Gastrocnemius medialis (tissue), 4 donors: ENCODE results near the gene ALOX15.

ENCODE experiments used
- POLR2A ChIP-seq, 2 donors: fragments of 450-650 bp; IDR thresholded peaks; one replicate each; pipeline ENCODE4 v1.6.1; 2017; ENCODE audit warnings: antibody characterized with exemption in 2 of 2, mild to moderate bottlenecking in 2 of 2, moderate library complexity in 2 of 2
- TF ChIP-seq, protein P1 (sequence below), 5 experiments: fragments of 450-650 bp in 3 of 5; fragments of 200-600 bp in 2 of 5; sonication (generic) in 2 of 5; IDR thresholded peaks in 4 of 5; conservative IDR thresholded peaks in 1 of 5; 1 replicate in 4 of 5; 2 replicates in 1 of 5; pipeline ENCODE4 v1.5.1; 2016 to 2019; ENCODE audit warnings: antibody characterized with exemption in 5 of 5, mild to moderate bottlenecking in 3 of 5, moderate library complexity in 3 of 5

DNA sequence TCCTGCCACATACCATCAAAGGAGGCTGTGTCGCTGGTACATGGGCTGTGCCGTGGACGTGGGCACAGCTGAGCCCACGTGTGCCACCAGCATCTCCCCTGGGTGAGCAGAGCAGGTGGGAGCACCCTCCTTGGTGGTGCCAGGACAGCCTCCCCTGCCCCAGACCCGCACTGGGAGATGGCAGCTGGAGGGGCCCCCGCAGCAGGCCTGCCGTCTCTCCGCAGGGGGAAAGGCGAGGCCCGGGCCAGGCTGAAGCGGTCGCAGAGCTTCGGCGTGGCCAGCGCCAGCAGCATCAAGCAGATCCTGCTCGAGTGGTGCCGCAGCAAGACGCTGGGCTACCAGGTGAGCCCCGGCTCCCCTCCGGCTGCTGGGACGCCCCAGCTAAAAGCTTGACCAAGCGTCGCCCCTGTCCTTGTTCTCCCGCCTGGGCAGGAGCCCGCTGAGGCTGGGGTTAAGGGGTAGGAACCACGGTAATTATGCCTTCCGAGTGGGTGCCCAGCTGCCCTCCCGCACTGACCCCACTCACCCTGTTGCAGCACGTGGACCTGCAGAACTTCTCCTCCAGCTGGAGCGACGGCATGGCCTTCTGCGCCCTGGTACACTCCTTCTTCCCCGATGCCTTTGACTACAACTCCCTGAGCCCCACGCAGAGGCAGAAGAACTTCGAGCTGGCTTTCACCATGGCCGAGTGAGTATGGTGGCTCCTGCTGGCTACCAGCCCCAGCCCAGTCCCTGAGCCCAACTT lies 44.7 kb downstream of the ALOX15 start:
- TF ChIP-seq POLR2A (IDR thresholded peaks at IDR 0.05), result no peak
- TF ChIP-seq, protein P1, sequence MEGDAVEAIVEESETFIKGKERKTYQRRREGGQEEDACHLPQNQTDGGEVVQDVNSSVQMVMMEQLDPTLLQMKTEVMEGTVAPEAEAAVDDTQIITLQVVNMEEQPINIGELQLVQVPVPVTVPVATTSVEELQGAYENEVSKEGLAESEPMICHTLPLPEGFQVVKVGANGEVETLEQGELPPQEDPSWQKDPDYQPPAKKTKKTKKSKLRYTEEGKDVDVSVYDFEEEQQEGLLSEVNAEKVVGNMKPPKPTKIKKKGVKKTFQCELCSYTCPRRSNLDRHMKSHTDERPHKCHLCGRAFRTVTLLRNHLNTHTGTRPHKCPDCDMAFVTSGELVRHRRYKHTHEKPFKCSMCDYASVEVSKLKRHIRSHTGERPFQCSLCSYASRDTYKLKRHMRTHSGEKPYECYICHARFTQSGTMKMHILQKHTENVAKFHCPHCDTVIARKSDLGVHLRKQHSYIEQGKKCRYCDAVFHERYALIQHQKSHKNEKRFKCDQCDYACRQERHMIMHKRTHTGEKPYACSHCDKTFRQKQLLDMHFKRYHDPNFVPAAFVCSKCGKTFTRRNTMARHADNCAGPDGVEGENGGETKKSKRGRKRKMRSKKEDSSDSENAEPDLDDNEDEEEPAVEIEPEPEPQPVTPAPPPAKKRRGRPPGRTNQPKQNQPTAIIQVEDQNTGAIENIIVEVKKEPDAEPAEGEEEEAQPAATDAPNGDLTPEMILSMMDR (IDR thresholded peaks at IDR 0.05 in 4 of 5, conservative IDR thresholded peaks at IDR 0.05 in 1 of 5), result no peak
